Daoy (cell line): ENCODE results near the gene CAMK2A. TPM values are rescaled to one million over a fixed set of nuclear protein-coding genes. Genes with fewer than 3 reads are reported as not detected.
A peak's percentile ranks its signal among the peaks of the same experiment; 100 is the strongest.

Experiments used
- DNase-seq: peaks from one replicate; pipeline ENCODE4 v3.0.0-alpha.2; 2015; ENCODE audit warnings: low read depth
- total RNA-seq: library from RNA; depleted of rRNA; stranded (reverse); fragments of >200 nt; shearing (Covaris generic); gene quantifications from 2 replicates; pipeline ENCODE4 v1.2.3, GENCODE V29; 2014

CAMK2A gene
- total RNA-seq, 1 experiment from 2014 or later: 0.23 TPM

- no peak for DNase-seq
Observed at GRCh38 chr5:150300496-150301169, 11.1 kb upstream of the CAMK2A start.

- no peak for DNase-seq
Observed at GRCh38 chr5:150299571-150300327, 10.2 kb upstream of the CAMK2A start.

- DNase-seq: peak; percentile 88
Observed at GRCh38 chr5:150298701-150299451, 9.3 kb upstream of the CAMK2A start.

- DNase-seq: no peak
Observed at GRCh38 chr5:150297934-150298595, 8.5 kb upstream of the CAMK2A start.

- no peak for DNase-seq
Observed at GRCh38 chr5:150297236-150297890, 7.8 kb upstream of the CAMK2A start.

GRCh38 chr5:150296496-150296895, 6.9 kb upstream of the CAMK2A start:
- DNase-seq: no peak

- no peak for DNase-seq
Observed at GRCh38 chr5:150295741-150296486, 6.3 kb upstream of the CAMK2A start.

GRCh38 chr5:150295172-150295634, 5.6 kb upstream of the CAMK2A start:
- DNase-seq: peak; percentile 89

GRCh38 chr5:150294551-150295071, 5.0 kb upstream of the CAMK2A start:
- no peak for DNase-seq

GRCh38 chr5:150293091-150293941, 3.7 kb upstream of the CAMK2A start:
- no peak for DNase-seq

- peak; percentile 88 for DNase-seq
Observed at GRCh38 chr5:150291388-150292385, 2.1 kb upstream of the CAMK2A start.

GRCh38 chr5:150288791-150289190, 782 bp downstream of the CAMK2A start:
- DNase-seq: no peak

GRCh38 chr5:150288361-150288760, 1.2 kb downstream of the CAMK2A start:
- no peak for DNase-seq

GRCh38 chr5:150286820-150287219, 2.8 kb downstream of the CAMK2A start:
- no peak for DNase-seq

- no peak for DNase-seq
Observed at GRCh38 chr5:150285114-150285513, 4.5 kb downstream of the CAMK2A start.

- no peak for DNase-seq
Observed at GRCh38 chr5:150284311-150284710, 5.3 kb downstream of the CAMK2A start.

- no peak for DNase-seq
Observed at GRCh38 chr5:150283904-150284303, 5.7 kb downstream of the CAMK2A start.

- no peak for DNase-seq
Observed at GRCh38 chr5:150281987-150282386, 7.6 kb downstream of the CAMK2A start.
